ENCODE data around the gene SDR42E2. TPM values are rescaled to one million over a fixed set of nuclear protein-coding genes. Genes with fewer than 3 reads are reported as not detected.

The SDR42E2 gene
- total and polyA plus RNA-seq, 10 of the 15 experiments (the other 5 are each of a cell fraction or from before 2014, with no cell fraction given), result 0.01 to 0.09 (median 0.08) TPM; not detected in 4

- peak; percentile 99 for ATAC-seq
- peak overlapping the region; percentile 22 for H2AFZ ChIP-seq (ENCODE audit: control insufficient read depth, low read depth, low read length)
- H3K27me3 ChIP-seq (replicated peaks in 1 of 2; ENCODE audit: control insufficient read depth in 2 of 2, insufficient read depth in 2 of 2, low read length in 1 of 2), result no peaks in the 10 kb centered on the region
- ChIA-PET SMC1A (ENCODE audit: uncharacterized antibody, unreplicated experiment) (interaction anchor here (0.8 to 8.2 kb wide), 7 partner anchors 10 to 82 kb away, joined by 3 to 83 read pairs (median 4); partner anchors contain the start of gene EEF2K), POLR2A (interaction anchor here (0.5 to 4.0 kb wide), 5 partner anchors 10 to 227 kb away, joined by 4 to 21 read pairs (median 6); partner anchors contain the start of gene EEF2K), RAD21 (ENCODE audit: unreplicated experiment) (interaction anchor here (0.6 to 3.6 kb wide), 5 partner anchors 10 to 82 kb away, joined by 3 to 24 read pairs (median 4); partner anchors contain the start of gene EEF2K), CTCF (interaction anchor here (0.7 to 4.6 kb wide), 9 partner anchors 10 to 271 kb away, joined by 3 to 38 read pairs (median 3); partner anchors contain the start of genes EEF2K and POLR3E)
- H3K27ac ChIP-seq (ENCODE audit: control insufficient read depth, insufficient read depth), result peak overlapping the region; percentile 54
- intact Hi-C loops (cut with micrococcal nuclease; ENCODE audit: unreplicated experiment), result no loop called here
- H4K20me1 ChIP-seq (ENCODE audit: control insufficient read depth, insufficient read depth), result no peaks in the 10 kb centered on the region
- peaks cover 8 to 11% of the 10 kb centered on the region in 2 experiments for H3K36me3 ChIP-seq (ENCODE audit: control insufficient read depth in 2 of 2, insufficient read depth in 2 of 2, low read length in 1 of 2)
- BruUV-seq (replicated peaks), result no TSS peak
- WGBS (ENCODE audit: insufficient coverage, insufficient replicate concordance, low lambda C conversion rate, missing lambda C conversion rate), result 11% methylated on average over 18 of the region's 18 CpGs
- peak overlapping the region; percentile 61 for H3K4me2 ChIP-seq (ENCODE audit: control insufficient read depth, insufficient read depth)
- H3K9ac ChIP-seq (ENCODE audit: control insufficient read depth, insufficient read depth, low read length), result peak overlapping the region; percentile 7; the same call in 1 of the 2 replicates
- H3K9me3 ChIP-seq (replicated peaks; ENCODE audit: control insufficient read depth, insufficient read depth, low read length), result no peaks in the 10 kb centered on the region
- peaks cover 12% of the 10 kb centered on the region for H3K4me1 ChIP-seq (ENCODE audit: control insufficient read depth, insufficient read depth, low read length)
- in situ Hi-C loops (cut with MboI), result no loop called here
- peak; percentile 83 for DNase-seq (ENCODE audit: low read depth, low spot score)
- peak; percentile 85 for FAIRE-seq
- H3K4me3 ChIP-seq, result peak overlapping the region; percentile 51; the same call in 1 of the 2 replicates
- peaks cover 38% of the 10 kb centered on the region for H3K79me2 ChIP-seq (ENCODE audit: control insufficient read depth, insufficient read depth, low read length)
- no peak for TF ChIP-seq KAT2A (conservative IDR thresholded peaks at IDR 0.05; ENCODE audit: control insufficient read depth, low read depth, low read length)
- peak; percentile 50 to 51; a peak in 2 of 4 replicates for TF ChIP-seq IKZF2 (IDR thresholded peaks at IDR 0.05)
- no peak for TF ChIP-seq BMI1 (IDR thresholded peaks at IDR 0.05; ENCODE audit: borderline replicate concordance)
- peak; percentile 29 for TF ChIP-seq KLF5 (IDR thresholded peaks at IDR 0.05; ENCODE audit: partially characterized antibody)
- TF ChIP-seq NR2F1 (conservative IDR thresholded peaks at IDR 0.05), result peak; percentile 96
- TF ChIP-seq, protein P1, sequence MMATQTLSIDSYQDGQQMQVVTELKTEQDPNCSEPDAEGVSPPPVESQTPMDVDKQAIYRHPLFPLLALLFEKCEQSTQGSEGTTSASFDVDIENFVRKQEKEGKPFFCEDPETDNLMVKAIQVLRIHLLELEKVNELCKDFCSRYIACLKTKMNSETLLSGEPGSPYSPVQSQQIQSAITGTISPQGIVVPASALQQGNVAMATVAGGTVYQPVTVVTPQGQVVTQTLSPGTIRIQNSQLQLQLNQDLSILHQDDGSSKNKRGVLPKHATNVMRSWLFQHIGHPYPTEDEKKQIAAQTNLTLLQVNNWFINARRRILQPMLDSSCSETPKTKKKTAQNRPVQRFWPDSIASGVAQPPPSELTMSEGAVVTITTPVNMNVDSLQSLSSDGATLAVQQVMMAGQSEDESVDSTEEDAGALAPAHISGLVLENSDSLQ (IDR thresholded peaks at IDR 0.05), result peak; percentile 94
- no peak for TF ChIP-seq STAT1 (conservative IDR thresholded peaks at IDR 0.05)
- TF ChIP-seq CUX1 (IDR thresholded peaks at IDR 0.05; ENCODE audit: insufficient replicate concordance, low read depth, low read length), result no peak
- TF ChIP-seq SIN3A (IDR thresholded peaks at IDR 0.05; ENCODE audit: low read depth, low read length), result no peak
- TF ChIP-seq ELK1 (IDR thresholded peaks at IDR 0.05; ENCODE audit: low read depth, low read length), result no peak
- TF ChIP-seq, protein P2, sequence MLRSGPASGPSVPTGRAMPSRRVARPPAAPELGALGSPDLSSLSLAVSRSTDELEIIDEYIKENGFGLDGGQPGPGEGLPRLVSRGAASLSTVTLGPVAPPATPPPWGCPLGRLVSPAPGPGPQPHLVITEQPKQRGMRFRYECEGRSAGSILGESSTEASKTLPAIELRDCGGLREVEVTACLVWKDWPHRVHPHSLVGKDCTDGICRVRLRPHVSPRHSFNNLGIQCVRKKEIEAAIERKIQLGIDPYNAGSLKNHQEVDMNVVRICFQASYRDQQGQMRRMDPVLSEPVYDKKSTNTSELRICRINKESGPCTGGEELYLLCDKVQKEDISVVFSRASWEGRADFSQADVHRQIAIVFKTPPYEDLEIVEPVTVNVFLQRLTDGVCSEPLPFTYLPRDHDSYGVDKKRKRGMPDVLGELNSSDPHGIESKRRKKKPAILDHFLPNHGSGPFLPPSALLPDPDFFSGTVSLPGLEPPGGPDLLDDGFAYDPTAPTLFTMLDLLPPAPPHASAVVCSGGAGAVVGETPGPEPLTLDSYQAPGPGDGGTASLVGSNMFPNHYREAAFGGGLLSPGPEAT (IDR thresholded peaks at IDR 0.05; ENCODE audit: low read depth), result no peak; the same call in none of the 2 replicates
- no peak for TF ChIP-seq CHD4 (IDR thresholded peaks at IDR 0.05)
- TF ChIP-seq YY1 (IDR thresholded peaks at IDR 0.05; ENCODE audit: low read depth, low read length), result no peak
Measured at GRCh38 chr16:22217890-22218730, 55.8 kb downstream of the SDR42E2 start.

All from GM12878 (cell line).